HEK293T (cell line): ENCODE measurements around the gene KAT6B.

ENCODE experiments used
- CTCF ChIA-PET: fragments of 350-600 bp; formaldehyde crosslinking; extraction: SDS; loops from one replicate; lab custom pipeline; 2021; ENCODE audit warnings: antibody characterized with exemption, inconsistent platforms; lab: Yijun Ruan, JAX
- POLR2A ChIA-PET: fragments of 350-600 bp; formaldehyde crosslinking; extraction: SDS; loops from one replicate; lab custom pipeline; 2020; ENCODE audit warnings: antibody characterized with exemption, inconsistent platforms; lab: Yijun Ruan, JAX
- DNase-seq: peaks from one replicate; pipeline ENCODE4 v3.0.0; 2012; ENCODE audit warnings: mixed read lengths; ENCODE audit errors: extremely low spot score
- ARNT ChIP-seq: fragments of 450-650 bp; IDR thresholded peaks from 2 replicates; pipeline ENCODE4 v1.6.1; 2017; ENCODE audit warnings: mild to moderate bottlenecking
- BHLHE40 ChIP-seq: fragments of 450-650 bp; IDR thresholded peaks from 2 replicates; pipeline ENCODE4 v1.6.1; 2016; ENCODE audit warnings: mild to moderate bottlenecking, moderate library complexity, borderline replicate concordance
- CTBP1 ChIP-seq: fragments of 450-650 bp; IDR thresholded peaks from 2 replicates; pipeline ENCODE4 v1.6.1; 2016; ENCODE audit warnings: borderline replicate concordance
- ELF4 ChIP-seq: fragments of 450-650 bp; IDR thresholded peaks from 2 replicates; pipeline ENCODE4 v1.6.1; 2017; ENCODE audit warnings: antibody characterized with exemption
- FOXA1 ChIP-seq: fragments of 450-650 bp; IDR thresholded peaks from 2 replicates; pipeline ENCODE4 v1.6.1; 2016; ENCODE audit warnings: mild to moderate bottlenecking
- FOXK2 ChIP-seq: fragments of 450-650 bp; IDR thresholded peaks from 2 replicates; pipeline ENCODE4 v1.6.1; 2016; ENCODE audit warnings: mild to moderate bottlenecking
- FOXM1 ChIP-seq: fragments of 450-650 bp; IDR thresholded peaks from 2 replicates; pipeline ENCODE4 v1.6.1; 2017; ENCODE audit warnings: mild to moderate bottlenecking, borderline replicate concordance
- HDGF ChIP-seq: fragments of 450-650 bp; IDR thresholded peaks from 2 replicates; pipeline ENCODE4 v1.6.1; 2017; ENCODE audit warnings: antibody characterized with exemption, borderline replicate concordance
- L3MBTL2 ChIP-seq: fragments of 450-650 bp; conservative IDR thresholded peaks from 2 replicates; pipeline ENCODE4 v1.6.1; 2016; ENCODE audit warnings: mild to moderate bottlenecking
- LEF1 ChIP-seq: fragments of 450-650 bp; IDR thresholded peaks from 2 replicates; pipeline ENCODE4 v1.6.1; 2017; ENCODE audit warnings: mild to moderate bottlenecking, borderline replicate concordance
- NFRKB ChIP-seq: fragments of 450-650 bp; IDR thresholded peaks from 2 replicates; pipeline ENCODE4 v1.6.1; 2016; ENCODE audit warnings: mild to moderate bottlenecking, moderate library complexity
- SP1 ChIP-seq: fragments of 450-650 bp; IDR thresholded peaks from 2 replicates; pipeline ENCODE4 v1.6.1; 2017
- SUZ12 ChIP-seq: fragments of 450-650 bp; IDR thresholded peaks from 2 replicates; pipeline ENCODE4 v1.6.1; 2016; ENCODE audit warnings: mild to moderate bottlenecking
- TARDBP ChIP-seq: fragments of 450-650 bp; IDR thresholded peaks from 2 replicates; pipeline ENCODE4 v1.6.1; 2016
- ZNF384 ChIP-seq: fragments of 450-650 bp; IDR thresholded peaks from 2 replicates; pipeline ENCODE4 v1.6.1; 2016
- TF ChIP-seq, protein P1 (sequence below): fragments of 450-650 bp; IDR thresholded peaks from 2 replicates; pipeline ENCODE4 v1.6.1; 2016

The KAT6B gene

DNA sequence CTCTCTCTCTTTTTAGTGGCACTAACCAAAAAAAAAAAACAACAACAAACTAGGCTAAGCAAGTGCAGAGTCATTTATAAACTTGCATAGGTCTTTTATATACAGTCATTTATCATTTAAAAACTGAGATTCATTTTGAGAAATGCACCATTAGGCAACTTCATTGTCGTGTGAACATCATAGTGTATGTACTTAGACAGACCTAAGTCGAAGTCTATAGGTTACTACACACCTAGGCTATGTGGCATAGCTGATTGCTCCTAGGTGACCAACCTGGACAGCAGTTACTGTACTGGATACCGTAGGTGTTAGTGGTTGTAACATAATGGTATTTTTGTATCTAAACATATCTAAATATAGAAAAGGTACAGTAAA lies 175.9 kb downstream of the KAT6B start:
- TF ChIP-seq FOXA1 (no peak), ARNT (no peak), HDGF (no peak), L3MBTL2 (no peak), SP1 (no peak), TARDBP (no peak), SUZ12 (no peak)
- ChIA-PET POLR2A (no interaction called here), CTCF (no interaction called here)
- no peak for DNase-seq

- no peak for DNase-seq
- CTCF ChIA-PET = interaction anchor here (0.6 kb wide), 1 partner anchor 26 kb away, joined by 3 read pairs; no protein-coding TSS in a partner anchor
- POLR2A ChIA-PET = interaction anchor here (1.1 kb wide), 1 partner anchor 177 kb away, joined by 3 read pairs; the partner anchor contains the start of gene KAT6B
- TF ChIP-seq SUZ12 = no peak
- TF ChIP-seq ARNT = no peak
- no peak for TF ChIP-seq FOXA1
- TF ChIP-seq CTBP1 = no peak
- no peak for TF ChIP-seq ZNF384
- no peak for TF ChIP-seq NFRKB
- TF ChIP-seq HDGF = no peak
- TF ChIP-seq FOXM1 = no peak
- no peak for TF ChIP-seq SP1
- TF ChIP-seq ELF4 = no peak
- TF ChIP-seq, protein P1, sequence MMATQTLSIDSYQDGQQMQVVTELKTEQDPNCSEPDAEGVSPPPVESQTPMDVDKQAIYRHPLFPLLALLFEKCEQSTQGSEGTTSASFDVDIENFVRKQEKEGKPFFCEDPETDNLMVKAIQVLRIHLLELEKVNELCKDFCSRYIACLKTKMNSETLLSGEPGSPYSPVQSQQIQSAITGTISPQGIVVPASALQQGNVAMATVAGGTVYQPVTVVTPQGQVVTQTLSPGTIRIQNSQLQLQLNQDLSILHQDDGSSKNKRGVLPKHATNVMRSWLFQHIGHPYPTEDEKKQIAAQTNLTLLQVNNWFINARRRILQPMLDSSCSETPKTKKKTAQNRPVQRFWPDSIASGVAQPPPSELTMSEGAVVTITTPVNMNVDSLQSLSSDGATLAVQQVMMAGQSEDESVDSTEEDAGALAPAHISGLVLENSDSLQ = no peak
Observed at GRCh38 chr10:75002967-75003594, 176.7 kb downstream of the KAT6B start.

DNA sequence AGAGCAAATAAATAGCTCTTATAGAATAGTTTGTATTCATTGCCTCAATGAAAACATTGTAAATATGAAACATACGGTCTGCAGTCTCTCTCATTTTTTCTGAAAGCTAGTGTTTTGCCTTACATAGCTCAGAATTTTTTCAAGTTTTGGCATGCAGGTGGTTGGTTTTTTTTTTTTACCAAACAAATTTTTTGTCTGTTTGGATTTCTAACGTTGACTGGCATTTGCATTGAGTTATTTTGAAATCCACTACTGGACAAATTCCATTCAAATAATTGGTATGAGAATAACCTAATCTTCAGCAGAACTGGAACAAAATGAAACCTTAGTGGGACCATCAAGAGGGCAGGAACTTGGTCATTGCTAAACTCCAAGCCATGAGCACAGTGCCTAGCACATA lies 177.5 kb downstream of the KAT6B start:
- DNase-seq = no peak
- POLR2A ChIA-PET = interaction anchor here (1.1 kb wide), 1 partner anchor 178 kb away, joined by 3 read pairs; the partner anchor contains the start of gene KAT6B
- CTCF ChIA-PET = no interaction called here
- TF ChIP-seq FOXM1 = no peak
- TF ChIP-seq TARDBP = no peak
- TF ChIP-seq SP1 = no peak
- no peak for TF ChIP-seq SUZ12
- no peak for TF ChIP-seq BHLHE40
- TF ChIP-seq ARNT = no peak

GRCh38 chr10:75007646-75008045 lies 181.2 kb downstream of the KAT6B start:
- TF ChIP-seq BHLHE40 = no peak
- no peak for TF ChIP-seq ELF4
- TF ChIP-seq FOXA1 = no peak
- no peak for TF ChIP-seq TARDBP
- no peak for TF ChIP-seq L3MBTL2
- TF ChIP-seq ZNF384 = no peak
- TF ChIP-seq NFRKB = no peak
- no peak for TF ChIP-seq HDGF
- TF ChIP-seq FOXM1 = no peak
- TF ChIP-seq, protein P1 = no peak
- no peak for TF ChIP-seq ARNT
- no peak for TF ChIP-seq CTBP1
- no peak for TF ChIP-seq FOXK2
- no peak for TF ChIP-seq SP1
- TF ChIP-seq SUZ12 = no peak
- TF ChIP-seq LEF1 = no peak
- DNase-seq = no peak
- POLR2A ChIA-PET = no interaction called here
- CTCF ChIA-PET = no interaction called here

DNA sequence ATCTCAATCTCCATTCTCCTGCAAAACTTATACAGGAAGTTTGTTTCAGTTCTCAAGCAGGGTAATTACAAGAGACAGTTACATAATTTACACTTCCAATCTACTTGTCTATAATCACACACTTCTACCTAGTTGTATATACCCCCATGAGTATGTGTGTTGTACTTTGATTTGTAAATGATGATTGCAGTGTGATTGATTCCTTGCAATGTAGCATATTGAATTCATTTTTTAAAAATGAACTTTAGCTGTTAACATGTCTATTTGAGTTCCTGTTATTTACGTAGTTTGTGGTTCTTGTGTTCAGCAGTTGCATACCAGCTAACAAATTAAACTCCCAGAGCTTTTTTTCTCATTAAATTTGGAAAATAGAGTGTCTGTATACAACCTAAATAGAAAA lies 182.6 kb downstream of the KAT6B start:
- CTCF ChIA-PET = interaction anchor here (0.6 kb wide), 1 partner anchor 74 kb away, joined by 5 read pairs; no protein-coding TSS in a partner anchor
- POLR2A ChIA-PET = no interaction called here
- no peak for DNase-seq
- TF ChIP-seq CTBP1 = no peak
- TF ChIP-seq FOXK2 = no peak
- no peak for TF ChIP-seq HDGF
- TF ChIP-seq ELF4 = no peak
- no peak for TF ChIP-seq ARNT
- no peak for TF ChIP-seq ZNF384
- TF ChIP-seq, protein P1 = no peak
- no peak for TF ChIP-seq SP1
- TF ChIP-seq TARDBP = no peak
- no peak for TF ChIP-seq NFRKB
- TF ChIP-seq L3MBTL2 = no peak
- TF ChIP-seq SUZ12 = no peak
- no peak for TF ChIP-seq LEF1
- no peak for TF ChIP-seq FOXM1

GRCh38 chr10:75009426-75009825 lies 183.0 kb downstream of the KAT6B start:
- DNase-seq = no peak
- CTCF ChIA-PET = interaction anchor here (0.6 kb wide), 2 partner anchors 74 to 282 kb away, joined by 4 to 5 read pairs; no protein-coding TSS in a partner anchor
- POLR2A ChIA-PET = no interaction called here
- TF ChIP-seq FOXM1 = no peak
- no peak for TF ChIP-seq LEF1
- no peak for TF ChIP-seq HDGF
- no peak for TF ChIP-seq ELF4
- TF ChIP-seq TARDBP = no peak
- no peak for TF ChIP-seq SUZ12
- no peak for TF ChIP-seq ZNF384
- TF ChIP-seq FOXA1 = no peak
- TF ChIP-seq ARNT = no peak
- TF ChIP-seq L3MBTL2 = no peak
- no peak for TF ChIP-seq FOXK2
- TF ChIP-seq BHLHE40 = no peak
- no peak for TF ChIP-seq NFRKB
- TF ChIP-seq SP1 = no peak
